Stimulated activated naive B cell treated with anti-CD40 and anti-IgM and Interleukin-4, amounts not matched to agents 10 μg/mL and 1 μg/mL and 100 μg/mL, for 72 hours (primary cell): Measurements from ENCODE around the gene CAMTA2.
A peak's percentile ranks its signal among the peaks of the same experiment; 100 is the strongest.

ENCODE experiments used
- ATAC-seq, 2 donors: fragments of 150-1000 bp; cut with Tn5 transposase; replicated peaks; 2 replicates each; pipeline ENCODE4 v1.10.0; 2021; ENCODE audit warnings: moderate library complexity in 1 of 2
- DNase-seq: peaks from one replicate; pipeline ENCODE4 v3.0.0; 2021
- H3K27ac Mint-ChIP-seq: one replicate; pipeline ENCODE4 v1.8.0; 2022; ENCODE audit warnings: mild to moderate bottlenecking, mixed read lengths
- H3K27me3 Mint-ChIP-seq, 2 donors: one replicate each; pipeline ENCODE4 v1.8.0; 2022; ENCODE audit warnings: mixed read lengths in 2 of 2
- H3K36me3 Mint-ChIP-seq, 2 donors: one replicate each; pipeline ENCODE4 v1.8.0; 2022; ENCODE audit warnings: mixed read lengths in 2 of 2, mild to moderate bottlenecking in 1 of 2
- H3K4me1 Mint-ChIP-seq, 2 donors: one replicate each; pipeline ENCODE4 v1.8.0; 2022; ENCODE audit warnings: mixed read lengths in 2 of 2, mild to moderate bottlenecking in 1 of 2
- H3K4me3 Mint-ChIP-seq, 2 donors: one replicate each; pipeline ENCODE4 v1.8.0; 2022; ENCODE audit warnings: mild to moderate bottlenecking in 2 of 2, mixed read lengths in 2 of 2, moderate library complexity in 1 of 2
- H3K9me3 Mint-ChIP-seq, 2 donors: one replicate each; pipeline ENCODE4 v1.8.0; 2022; ENCODE audit warnings: mixed read lengths in 2 of 2, mild to moderate bottlenecking in 1 of 2

CAMTA2 gene

DNA sequence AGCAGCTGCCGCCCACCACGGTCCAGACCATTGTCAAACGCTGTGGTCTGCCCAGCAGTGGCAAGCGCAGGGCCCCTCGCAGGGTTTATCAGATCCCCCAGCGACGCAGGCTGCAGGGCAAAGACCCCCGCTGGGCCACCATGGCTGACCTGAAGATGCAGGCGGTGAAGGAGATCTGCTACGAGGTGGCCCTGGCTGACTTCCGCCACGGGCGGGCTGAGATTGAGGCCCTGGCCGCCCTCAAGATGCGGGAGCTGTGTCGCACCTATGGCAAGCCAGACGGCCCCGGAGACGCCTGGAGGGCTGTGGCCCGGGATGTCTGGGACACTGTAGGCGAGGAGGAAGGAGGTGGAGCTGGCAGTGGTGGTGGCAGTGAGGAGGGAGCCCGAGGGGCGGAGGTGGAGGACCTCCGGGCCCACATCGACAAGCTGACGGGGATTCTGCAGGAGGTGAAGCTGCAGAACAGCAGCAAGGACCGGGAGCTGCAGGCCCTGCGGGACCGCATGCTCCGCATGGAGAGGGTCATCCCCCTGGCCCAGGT lies 34.8 kb upstream of the CAMTA2 start:
- Mint-ChIP-seq H3K4me3 (no peak overlapping the region), H3K4me1 (peaks cover 11 to 26% of the 10 kb centered on the region in 2 donors), H3K36me3 (peaks cover 55 to 58% of the 10 kb centered on the region in 2 donors), H3K27me3 (peaks cover 8 to 36% of the 10 kb centered on the region in 2 donors), H3K27ac (no peak overlapping the region), H3K9me3 (no peaks in the 10 kb centered on the region)
- ATAC-seq (no peak), DNase-seq (no peak)

- no peak overlapping the region for H3K4me3 Mint-ChIP-seq
- H3K27me3 Mint-ChIP-seq = peaks cover 8 to 29% of the 10 kb centered on the region in 2 donors
Measured at GRCh38 chr17:5020502-5021023, 33.1 kb upstream of the CAMTA2 start.

DNA sequence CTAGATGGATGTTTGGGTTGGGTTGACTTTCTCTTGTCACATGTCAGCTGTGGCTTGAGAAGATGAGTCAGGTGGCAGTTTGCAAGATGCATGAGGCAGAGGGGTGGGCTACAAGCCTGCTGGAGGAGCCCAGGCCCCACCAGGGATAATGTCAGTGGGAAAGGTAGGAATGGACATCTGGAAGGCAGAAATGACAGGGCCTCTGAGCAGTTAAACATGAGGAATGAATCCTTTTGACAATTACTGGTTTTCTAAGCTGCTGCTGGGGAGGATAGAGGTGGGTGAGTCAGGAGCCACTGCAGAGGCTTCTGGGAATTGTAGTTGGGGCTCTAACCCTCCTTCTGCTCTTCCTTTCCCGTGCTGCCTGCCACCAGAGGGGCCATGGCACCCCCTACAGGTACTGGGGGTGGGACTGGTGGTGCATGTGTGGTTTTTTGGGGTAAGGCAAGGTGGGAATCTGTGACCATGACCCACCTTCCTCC lies 32.0 kb upstream of the CAMTA2 start:
- no peak overlapping the region for H3K4me3 Mint-ChIP-seq
- H3K27ac Mint-ChIP-seq = no peak overlapping the region
- ATAC-seq (peak; percentile 26 to 28), DNase-seq (no peak)
- no peaks in the 10 kb centered on the region for H3K9me3 Mint-ChIP-seq
- H3K27me3 Mint-ChIP-seq = peaks cover 8 to 29% of the 10 kb centered on the region in 2 donors
- peaks cover 14 to 32% of the 10 kb centered on the region in 2 donors for H3K4me1 Mint-ChIP-seq
- peaks cover 61 to 69% of the 10 kb centered on the region in 2 donors for H3K36me3 Mint-ChIP-seq

More at GRCh38 chr17:5020502-5021023, 33.1 kb upstream of the CAMTA2 start:
- peaks cover 14 to 32% of the 10 kb centered on the region in 2 donors for H3K4me1 Mint-ChIP-seq
- peaks cover 55 to 66% of the 10 kb centered on the region in 2 donors for H3K36me3 Mint-ChIP-seq
- no peak for ATAC-seq
- no peak for DNase-seq
- H3K9me3 Mint-ChIP-seq = no peaks in the 10 kb centered on the region
- H3K27ac Mint-ChIP-seq = no peak overlapping the region

DNA sequence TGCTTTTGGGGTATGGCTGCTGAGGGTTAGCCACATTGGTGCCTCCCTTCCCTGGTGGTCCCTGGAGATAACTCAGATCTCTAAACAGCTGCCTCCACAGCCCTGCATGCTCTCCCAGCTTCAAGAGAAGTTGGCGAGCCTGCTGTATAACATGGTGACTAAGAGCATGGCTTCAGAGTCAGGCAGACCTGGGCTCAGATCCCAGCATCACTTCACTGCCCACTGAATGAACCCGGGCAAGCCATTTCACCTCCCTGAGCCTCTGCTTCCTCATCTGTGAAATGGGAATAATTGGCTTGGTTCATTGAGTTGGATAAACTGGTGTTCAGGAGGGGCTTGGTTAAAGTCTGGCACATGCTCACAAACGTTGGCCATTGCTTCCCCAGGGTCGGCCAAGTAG lies 26.9 kb upstream of the CAMTA2 start:
- H3K27me3 Mint-ChIP-seq = peaks cover 4 to 23% of the 10 kb centered on the region in 2 donors
- no peak overlapping the region for H3K4me3 Mint-ChIP-seq
- H3K4me1 Mint-ChIP-seq = peaks cover 18 to 28% of the 10 kb centered on the region in 2 donors
- ATAC-seq (no peak), DNase-seq (no peak)
- no peak overlapping the region for H3K27ac Mint-ChIP-seq
- no peaks in the 10 kb centered on the region for H3K9me3 Mint-ChIP-seq
- peaks cover 50 to 63% of the 10 kb centered on the region in 2 donors for H3K36me3 Mint-ChIP-seq

GRCh38 chr17:5011928-5012327 lies 24.5 kb upstream of the CAMTA2 start:
- peak in 1 of 2 donors; percentile 42 for ATAC-seq
- H3K4me3 Mint-ChIP-seq = no peak overlapping the region
- no peak overlapping the region for H3K27ac Mint-ChIP-seq
- H3K36me3 Mint-ChIP-seq = peaks cover 59 to 73% of the 10 kb centered on the region in 2 donors
- H3K4me1 Mint-ChIP-seq = peaks cover 14 to 17% of the 10 kb centered on the region in 2 donors
- no peak for DNase-seq
- peaks cover 9 to 31% of the 10 kb centered on the region in 2 donors for H3K27me3 Mint-ChIP-seq
- H3K9me3 Mint-ChIP-seq = no peaks in the 10 kb centered on the region

DNA sequence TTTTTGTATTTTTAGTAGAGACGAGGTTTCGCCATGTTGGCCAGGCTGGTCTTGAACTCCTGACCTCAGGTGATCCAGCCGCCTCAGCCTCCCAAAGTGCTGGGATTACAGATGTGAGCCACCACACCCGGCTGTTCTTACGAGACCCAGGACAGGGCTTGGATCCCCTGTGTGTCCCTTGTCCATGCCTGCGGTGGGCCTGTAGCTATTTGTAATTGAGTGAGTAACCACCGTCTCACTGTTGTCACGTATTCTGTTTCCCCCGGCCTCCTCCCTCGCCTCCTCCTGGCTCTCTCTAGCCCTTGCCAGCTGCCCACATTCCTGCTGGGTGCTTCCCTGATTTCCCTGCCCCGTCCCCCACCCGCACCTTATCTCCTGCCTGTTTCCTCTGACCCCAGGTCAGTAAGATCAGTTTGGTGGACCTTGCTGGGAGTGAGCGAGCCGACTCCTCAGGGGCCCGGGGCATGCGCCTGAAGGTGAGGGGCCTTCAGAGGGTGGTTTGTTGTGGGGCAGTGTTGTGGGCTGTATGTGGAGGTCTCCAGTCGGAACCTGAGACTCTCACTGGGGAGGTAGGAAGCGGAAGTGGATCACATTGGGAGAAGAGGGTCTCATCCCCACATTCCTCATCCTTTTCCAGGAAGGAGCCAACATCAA lies 15.9 kb upstream of the CAMTA2 start:
- H3K36me3 Mint-ChIP-seq = peaks cover 77 to 80% of the 10 kb centered on the region in 2 donors
- no peaks in the 10 kb centered on the region for H3K9me3 Mint-ChIP-seq
- H3K4me1 Mint-ChIP-seq = peaks cover 21 to 28% of the 10 kb centered on the region in 2 donors
- ATAC-seq (no peak), DNase-seq (no peak)
- H3K27ac Mint-ChIP-seq = no peak overlapping the region
- H3K27me3 Mint-ChIP-seq = peaks cover 7 to 41% of the 10 kb centered on the region in 2 donors
- H3K4me3 Mint-ChIP-seq = no peak overlapping the region

- no peaks in the 10 kb centered on the region for H3K9me3 Mint-ChIP-seq
- no peak overlapping the region for H3K4me3 Mint-ChIP-seq
- ATAC-seq (no peak), DNase-seq (no peak)
- H3K27me3 Mint-ChIP-seq = peaks cover 6 to 38% of the 10 kb centered on the region in 2 donors
- peaks cover 21 to 30% of the 10 kb centered on the region in 2 donors for H3K4me1 Mint-ChIP-seq
- peaks cover 66 to 69% of the 10 kb centered on the region in 2 donors for H3K36me3 Mint-ChIP-seq
- H3K27ac Mint-ChIP-seq = no peak overlapping the region
Measured at GRCh38 chr17:5002121-5002788, 14.8 kb upstream of the CAMTA2 start.

GRCh38 chr17:5000237-5000639 lies 12.8 kb upstream of the CAMTA2 start:
- DNase-seq (no peak), ATAC-seq (no peak)
- peaks cover 48 to 55% of the 10 kb centered on the region in 2 donors for H3K36me3 Mint-ChIP-seq
- peaks cover 27 to 37% of the 10 kb centered on the region in 2 donors for H3K4me1 Mint-ChIP-seq
- H3K9me3 Mint-ChIP-seq = no peaks in the 10 kb centered on the region
- H3K4me3 Mint-ChIP-seq = no peak overlapping the region
- peaks cover 7 to 29% of the 10 kb centered on the region in 2 donors for H3K27me3 Mint-ChIP-seq
- no peak overlapping the region for H3K27ac Mint-ChIP-seq

DNA sequence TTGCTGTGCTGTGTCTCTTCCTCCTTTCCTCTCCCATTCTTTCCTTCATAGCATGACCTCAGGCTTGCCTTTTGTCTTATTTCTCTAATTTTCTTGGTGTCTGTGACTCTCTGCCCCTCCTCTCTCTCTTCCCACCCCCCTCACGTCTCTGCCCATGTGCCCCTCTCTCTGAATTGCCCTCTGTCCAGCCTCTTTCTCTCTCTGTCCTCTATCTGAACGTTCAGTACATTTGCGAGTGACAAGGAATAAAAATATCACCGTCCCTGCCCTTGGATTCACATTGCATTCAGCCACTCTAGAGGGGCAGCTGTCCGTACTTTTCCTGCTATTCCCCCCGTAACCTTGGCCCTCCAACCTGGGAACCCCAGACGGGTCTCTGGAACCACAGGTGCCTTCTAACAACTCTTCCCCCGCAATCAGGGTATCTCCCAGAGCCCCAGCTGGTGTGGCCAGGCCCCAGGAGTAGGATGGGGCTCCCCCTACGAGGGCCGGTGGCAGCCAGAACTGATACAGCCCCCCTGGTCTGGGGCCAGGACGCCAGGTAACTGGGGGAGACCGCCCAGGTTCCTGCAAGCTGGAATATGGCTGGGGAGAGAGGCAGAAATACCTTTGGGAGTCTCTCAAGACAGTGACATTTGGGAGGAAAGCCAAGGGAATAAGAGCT lies 12.1 kb upstream of the CAMTA2 start:
- peaks cover 8 to 29% of the 10 kb centered on the region in 2 donors for H3K27me3 Mint-ChIP-seq

GRCh38 chr17:4998732-4999429 lies 11.4 kb upstream of the CAMTA2 start:
- H3K4me1 Mint-ChIP-seq = peaks cover 27 to 37% of the 10 kb centered on the region in 2 donors
- H3K27me3 Mint-ChIP-seq = peaks cover 5 to 28% of the 10 kb centered on the region in 2 donors
- peak overlapping the region; percentile 89 for H3K27ac Mint-ChIP-seq
- no peaks in the 10 kb centered on the region for H3K9me3 Mint-ChIP-seq
- peaks cover 34 to 41% of the 10 kb centered on the region in 2 donors for H3K36me3 Mint-ChIP-seq
- H3K4me3 Mint-ChIP-seq = peak overlapping the region; percentile 78 to 94
- ATAC-seq (peak in 1 of 2 donors; percentile 27), DNase-seq (no peak)

More for the DNA sequence above, 12.1 kb upstream of the CAMTA2 start:
- ATAC-seq (no peak), DNase-seq (no peak)
- Mint-ChIP-seq H3K4me3 (peak overlapping the region; percentile 78 to 94), H3K4me1 (peaks cover 27 to 37% of the 10 kb centered on the region in 2 donors), H3K36me3 (peaks cover 41 to 48% of the 10 kb centered on the region in 2 donors), H3K27ac (peak overlapping the region; percentile 32), H3K9me3 (no peaks in the 10 kb centered on the region)

DNA sequence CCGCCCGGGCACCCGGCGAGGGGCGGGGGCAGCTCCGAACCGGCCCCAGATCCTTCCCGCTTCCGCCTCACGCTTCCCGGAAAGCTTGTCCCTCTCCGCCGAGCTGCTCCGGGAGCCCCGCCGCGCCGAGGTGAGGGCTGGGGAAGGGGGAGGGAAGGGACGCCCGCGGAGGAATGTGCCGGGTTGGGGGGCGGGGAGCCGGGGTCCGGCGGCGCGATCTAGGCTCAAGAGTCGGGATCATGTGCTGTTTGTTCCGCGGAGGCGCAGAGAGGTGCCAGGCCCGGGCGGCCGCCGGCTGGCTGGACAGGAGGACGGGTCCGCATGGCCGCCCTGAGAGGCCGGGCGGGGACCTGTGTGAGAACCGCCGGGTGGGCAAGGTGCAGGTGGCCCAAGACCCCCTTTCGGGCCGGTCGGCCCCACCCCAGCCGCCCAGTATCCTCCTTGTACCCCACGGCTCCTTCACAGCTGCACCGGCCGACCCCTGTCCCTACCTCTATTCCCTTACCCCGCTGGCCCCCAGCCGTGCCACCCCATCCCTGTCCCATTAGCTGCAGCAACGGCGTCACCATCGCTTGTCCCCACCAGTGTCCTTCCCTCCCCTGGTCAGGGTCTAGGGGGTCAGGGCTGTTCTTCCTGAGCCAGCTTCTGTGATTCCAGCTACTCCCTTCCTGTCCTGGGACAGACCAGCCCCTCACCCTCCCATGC lies 10.7 kb upstream of the CAMTA2 start:
- Mint-ChIP-seq H3K27me3 (peaks cover 5 to 22% of the 10 kb centered on the region in 2 donors), H3K4me3 (peak overlapping the region; percentile 78 to 94), H3K4me1 (peaks cover 27 to 37% of the 10 kb centered on the region in 2 donors), H3K9me3 (no peaks in the 10 kb centered on the region), H3K36me3 (peaks cover 27 to 34% of the 10 kb centered on the region in 2 donors), H3K27ac (peak overlapping the region; percentile 89)
- DNase-seq (no peak), ATAC-seq (peak; percentile 26 to 29)

GRCh38 chr17:4997302-4998026 lies 10.0 kb upstream of the CAMTA2 start, which contains the start of the genes INCA1 and KIF1C:
TSS of gene INCA1 (minus strand) at chr17:4997522. CDS start at chr17:4994437, 3,085 bp downstream.
TSS of gene KIF1C (plus strand) at chr17:4997950. CDS start at chr17:5000247, 2,297 bp downstream.
- peak within 1 kb of the TSS; percentile 86 to 94 for H3K4me3 Mint-ChIP-seq
- peak; percentile 88 for DNase-seq
- H3K9me3 Mint-ChIP-seq = no peaks in the 10 kb centered on the region
- H3K36me3 Mint-ChIP-seq = peaks cover 21 to 27% of the 10 kb centered on the region in 2 donors
- H3K27me3 Mint-ChIP-seq = peaks cover 5 to 16% of the 10 kb centered on the region in 2 donors
- peaks cover 27 to 37% of the 10 kb centered on the region in 2 donors for H3K4me1 Mint-ChIP-seq
- peak; percentile 92 to 96 for ATAC-seq
- peak within 1 kb of the TSS; percentile 89 for H3K27ac Mint-ChIP-seq
